GM19395 (cell line): ENCODE data around the gene TCF19.

Experiments
- ATAC-seq: cut with Tn5 transposase; IDR thresholded peaks from one replicate; pipeline ENCODE4 v1.9.1; 2021; ENCODE audit warnings: mild to moderate bottlenecking, moderate library complexity; ENCODE audit not compliant: unreplicated experiment

The TCF19 gene

DNA sequence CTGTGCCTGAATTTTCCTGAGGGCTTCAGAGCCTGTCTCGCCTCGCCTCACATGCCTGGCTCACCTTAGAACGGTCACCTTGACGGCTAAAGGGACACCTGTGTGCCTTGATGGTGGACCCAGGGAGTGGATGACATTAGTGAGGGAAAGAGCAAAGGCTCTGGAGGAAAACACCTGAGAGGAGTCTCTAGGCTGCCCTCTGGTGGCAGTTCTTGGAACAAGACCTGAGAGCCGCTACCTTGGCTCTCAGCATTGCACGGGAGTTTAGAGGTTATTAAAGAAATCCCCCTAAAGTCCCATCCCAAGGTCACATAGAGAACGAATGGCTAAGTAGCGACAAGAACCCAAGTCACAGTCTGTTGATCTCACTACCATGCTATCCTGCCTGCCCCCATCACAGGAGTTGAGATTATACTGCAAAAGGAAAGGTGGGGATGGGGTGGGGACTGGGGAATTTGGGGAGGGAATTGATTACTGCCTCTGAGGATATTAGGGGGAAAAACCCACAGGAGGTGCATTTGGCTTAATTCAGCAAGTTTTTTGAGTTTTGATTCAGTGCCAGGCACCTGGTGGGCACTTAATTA, 30.2 kb upstream of the TCF19 start:
- ATAC-seq = no peak

DNA sequence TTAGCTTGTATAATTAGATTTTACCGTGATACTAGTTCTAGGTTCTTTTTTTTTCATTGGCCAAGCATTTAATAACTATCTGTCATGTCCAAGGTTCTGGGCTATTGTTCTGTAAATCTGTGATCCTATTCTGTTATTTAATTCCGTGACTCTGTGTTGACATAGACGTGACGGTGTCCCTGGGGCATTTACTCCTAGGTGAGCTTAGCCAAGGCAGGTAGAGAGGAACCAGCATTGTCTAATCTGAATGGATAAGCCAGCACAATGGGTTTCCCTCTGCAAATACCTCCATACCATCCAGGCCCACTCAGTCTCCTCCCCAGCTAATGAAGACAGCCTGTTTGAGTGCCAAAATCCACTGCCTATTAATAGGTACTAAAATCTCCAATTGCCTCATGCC, 29.3 kb upstream of the TCF19 start:
- no peak for ATAC-seq

DNA sequence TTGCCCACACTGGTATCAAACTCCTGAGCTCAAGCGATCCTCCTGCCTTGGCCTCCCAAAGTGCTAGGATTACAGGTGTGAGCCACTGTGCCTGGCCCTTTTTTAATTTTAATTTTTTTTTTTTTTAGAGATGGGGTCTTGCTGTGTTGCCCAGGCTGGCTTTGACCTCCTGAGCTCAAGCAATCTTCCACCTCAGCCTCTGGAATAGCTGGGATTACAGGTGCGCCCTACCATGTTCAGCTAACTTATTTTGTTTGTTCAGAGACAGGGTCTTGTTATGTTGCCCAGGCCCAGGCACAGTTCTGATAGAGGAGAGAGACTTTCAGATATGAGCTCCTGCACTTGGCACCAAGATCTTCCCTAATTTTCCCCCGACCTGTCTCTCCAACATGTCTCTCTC, 27.6 kb upstream of the TCF19 start:
- no peak for ATAC-seq

DNA sequence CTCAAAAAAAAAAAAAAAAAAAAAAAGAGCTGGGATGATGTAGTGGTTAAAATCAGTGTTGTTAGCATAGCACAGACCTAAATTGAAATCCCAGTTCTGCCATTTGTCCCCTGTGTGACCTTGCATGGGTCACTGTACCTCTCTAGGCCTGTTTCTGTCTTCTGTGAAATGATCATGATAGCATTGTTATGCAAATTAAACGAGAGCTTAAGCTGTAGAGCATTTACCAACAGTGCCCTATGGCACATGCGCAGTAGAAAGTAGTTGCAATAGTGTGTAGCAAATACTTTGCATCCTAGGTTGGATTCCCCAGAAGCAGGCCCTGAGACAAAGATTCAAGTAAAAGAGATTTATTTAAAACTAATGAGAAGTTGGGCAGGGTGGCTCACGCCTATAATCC, 26.8 kb upstream of the TCF19 start:
- ATAC-seq = no peak

DNA sequence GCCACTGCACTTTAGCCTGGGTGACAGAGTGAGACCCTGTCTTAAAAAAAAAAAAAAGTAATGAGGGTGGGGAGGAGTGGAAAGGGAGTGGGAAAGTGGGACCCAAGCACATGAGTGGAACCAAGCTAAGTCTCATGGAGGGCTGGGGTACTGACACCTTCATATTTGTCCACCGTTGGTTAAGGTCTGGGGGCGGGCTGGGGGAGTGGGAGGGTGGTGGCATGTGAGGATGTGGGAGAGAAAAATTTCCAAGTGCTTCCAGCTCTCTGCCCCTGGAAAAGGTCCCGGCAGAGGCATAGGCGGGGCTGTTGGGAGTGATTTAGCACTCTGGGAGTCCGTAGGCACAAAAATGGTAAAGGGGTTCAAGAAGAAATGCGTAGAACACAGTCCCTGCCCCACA, 25.6 kb upstream of the TCF19 start:
- no peak for ATAC-seq

DNA sequence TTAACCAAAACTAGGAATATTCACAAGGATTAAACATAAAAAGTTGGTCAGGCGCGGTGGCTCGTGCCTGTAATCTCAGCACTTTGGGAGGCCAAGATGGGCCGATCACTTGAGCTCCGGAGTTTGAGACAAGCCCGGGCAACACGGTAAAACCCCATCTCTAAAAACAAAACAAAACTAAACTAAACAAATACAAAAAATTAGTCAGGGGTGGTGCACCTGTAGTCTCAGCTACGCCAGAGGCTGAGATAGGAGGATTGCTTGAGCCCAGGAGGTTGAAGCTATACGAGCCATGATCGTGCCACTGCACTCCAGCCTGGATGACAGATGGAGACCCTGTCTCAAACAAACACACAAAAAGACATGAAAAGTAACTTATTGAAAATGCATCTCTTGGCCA, 22.7 kb upstream of the TCF19 start:
- no peak for ATAC-seq

DNA sequence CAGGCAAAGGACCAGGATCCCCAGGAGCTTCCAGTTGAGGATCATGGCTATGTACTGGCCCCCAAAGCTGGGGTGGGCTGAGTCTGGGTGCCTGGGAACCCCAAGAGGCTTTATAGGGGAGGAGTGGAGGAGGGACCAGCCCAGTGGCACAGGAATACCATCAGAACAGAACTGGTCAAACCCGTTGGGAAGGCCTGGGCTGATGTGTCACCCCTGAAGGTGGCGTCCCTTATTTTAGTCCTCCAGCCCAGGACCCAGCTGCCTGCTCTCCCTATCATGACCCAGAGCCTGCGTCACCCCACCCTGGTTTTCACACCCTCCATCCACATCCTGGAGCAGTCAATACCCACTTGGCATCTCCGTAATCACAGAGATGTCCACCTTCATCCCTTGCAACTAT, 19.4 kb upstream of the TCF19 start, which contains the start of gene PSORS1C2:
Gene PSORS1C2 (minus strand): TSS at position 85 of the 400 bp plus-strand sequence. CDS start 40 bp downstream, at position 45.
- no peak for ATAC-seq

DNA sequence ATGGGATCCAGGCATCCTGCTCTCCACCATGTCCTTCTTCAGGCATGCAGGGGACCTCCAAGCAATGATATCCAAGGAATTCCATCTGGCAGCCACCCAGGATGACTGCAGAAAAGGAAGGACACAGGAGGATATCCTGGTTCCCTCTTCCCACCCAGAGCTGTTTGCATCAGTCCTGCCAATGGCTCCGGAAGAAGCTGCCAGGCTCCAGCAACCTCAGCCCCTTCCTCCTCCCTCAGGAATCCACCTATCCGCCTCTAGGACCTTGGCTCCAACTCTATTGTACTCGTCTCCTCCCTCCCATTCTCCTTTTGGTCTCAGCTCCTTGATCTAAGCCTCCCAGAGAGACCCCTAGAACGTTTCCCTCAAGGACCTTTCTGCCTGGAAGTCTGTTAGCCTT, 18.8 kb upstream of the TCF19 start:
- no peak for ATAC-seq

DNA sequence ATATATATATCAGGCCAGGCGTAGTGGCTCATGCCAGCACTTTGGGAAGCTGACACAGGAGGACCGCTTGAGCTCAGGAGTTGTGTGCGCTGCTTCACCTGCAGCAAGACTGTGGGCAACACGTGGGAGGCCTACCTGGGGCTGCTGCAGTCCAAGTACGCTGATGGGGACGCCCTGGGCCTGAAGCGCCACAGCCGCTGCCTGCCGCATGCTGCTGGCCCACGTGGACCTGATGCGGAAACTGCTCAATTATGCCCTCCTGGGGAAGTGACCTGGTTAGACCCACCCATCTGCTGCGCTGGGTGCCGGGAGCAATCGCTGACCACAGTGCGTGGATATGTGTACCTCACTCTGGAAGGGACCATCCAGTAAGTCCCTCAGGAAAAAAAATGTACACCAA, 17.7 kb upstream of the TCF19 start:
- ATAC-seq = no peak

DNA sequence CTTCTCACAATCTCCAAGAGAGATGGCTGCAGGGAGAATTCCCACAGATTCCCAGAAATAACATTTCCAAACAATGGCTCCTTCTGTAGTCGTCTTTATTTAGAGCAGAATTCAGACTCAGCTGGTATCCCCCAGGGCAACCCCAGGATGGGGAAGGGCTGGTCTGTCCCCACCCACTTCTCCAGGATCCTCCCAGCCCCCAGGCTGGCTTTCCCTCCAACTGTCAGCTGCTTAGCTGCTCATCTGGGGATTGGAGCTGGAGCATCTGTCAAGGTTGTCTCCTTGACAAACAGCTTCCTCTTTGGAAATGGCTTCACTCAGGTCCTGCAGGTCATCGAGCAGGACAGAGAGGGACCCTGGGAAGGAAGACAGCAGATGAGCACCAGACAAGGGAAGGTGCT, 16.0 kb upstream of the TCF19 start:
- ATAC-seq = no peak

DNA sequence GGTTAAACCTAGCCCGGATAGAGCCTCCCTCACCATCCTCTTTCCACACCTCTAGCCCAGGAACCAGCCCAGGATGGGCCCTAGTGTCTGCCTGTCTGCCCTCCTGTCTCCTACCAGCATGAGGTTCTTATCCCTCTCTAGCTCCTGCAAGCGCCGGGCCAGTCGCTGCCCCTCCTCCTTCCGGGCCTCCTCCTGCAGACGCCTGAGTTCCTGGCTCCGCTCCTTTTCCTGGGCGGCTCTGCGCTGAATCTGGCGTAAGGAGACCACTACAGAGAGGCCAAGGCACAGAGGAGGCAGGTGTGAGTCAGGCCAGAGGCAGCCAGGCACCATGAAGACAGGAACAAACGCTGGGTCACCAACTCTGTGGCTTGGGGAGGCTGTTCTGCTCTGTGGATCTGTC, 15.2 kb upstream of the TCF19 start:
- ATAC-seq = no peak

DNA sequence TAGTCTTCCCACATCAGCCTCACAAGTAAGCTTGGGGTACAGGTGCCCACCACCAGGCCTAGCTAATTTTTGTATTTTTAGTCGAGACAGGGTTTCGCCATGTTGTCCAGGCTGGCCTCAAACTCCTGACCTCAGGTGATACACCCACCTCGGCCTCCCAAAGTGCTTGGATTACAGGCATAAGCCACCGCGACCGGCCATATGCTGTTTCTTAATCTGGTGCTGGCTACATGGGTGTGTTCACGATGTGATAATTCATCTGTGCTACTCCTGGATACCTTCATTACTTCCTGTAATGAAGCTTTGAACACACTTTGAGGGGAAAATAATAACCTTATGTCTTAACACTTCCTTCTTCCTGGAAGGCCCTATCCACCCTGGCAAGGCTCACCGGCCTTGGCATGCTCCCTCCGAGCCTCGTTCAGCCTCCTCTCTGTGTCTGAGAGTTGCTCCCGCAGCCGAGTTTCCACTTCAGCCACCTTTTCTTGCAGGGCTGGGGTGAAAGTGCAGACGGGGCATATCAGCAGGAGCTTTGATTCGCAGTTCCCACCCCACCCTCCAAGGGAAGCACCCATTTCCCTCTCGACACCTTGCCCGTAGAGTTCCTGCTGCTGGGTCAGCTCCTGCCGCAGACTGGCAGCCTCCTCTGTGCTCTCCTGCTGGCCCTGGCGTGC, 14.0 kb upstream of the TCF19 start:
- no peak for ATAC-seq

DNA sequence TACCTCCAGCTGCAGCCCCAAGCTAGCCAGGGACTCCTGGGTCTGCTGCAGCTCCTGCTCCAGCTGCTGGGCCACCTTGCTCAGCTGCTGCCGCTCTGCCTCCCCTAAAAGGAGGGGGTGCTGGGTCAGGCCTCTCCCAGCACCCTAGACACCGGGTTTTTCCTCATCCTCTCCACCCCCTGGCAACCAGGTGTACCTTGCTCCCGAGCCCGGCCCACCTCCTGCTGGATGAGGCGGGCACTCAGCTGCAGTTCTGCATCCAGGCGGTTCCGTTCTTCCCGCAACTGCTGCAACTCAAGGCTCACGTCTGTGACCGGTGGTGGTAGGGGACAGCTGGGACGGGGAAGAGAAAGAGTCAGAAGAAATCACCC, 13.4 kb upstream of the TCF19 start:
- no peak for ATAC-seq

DNA sequence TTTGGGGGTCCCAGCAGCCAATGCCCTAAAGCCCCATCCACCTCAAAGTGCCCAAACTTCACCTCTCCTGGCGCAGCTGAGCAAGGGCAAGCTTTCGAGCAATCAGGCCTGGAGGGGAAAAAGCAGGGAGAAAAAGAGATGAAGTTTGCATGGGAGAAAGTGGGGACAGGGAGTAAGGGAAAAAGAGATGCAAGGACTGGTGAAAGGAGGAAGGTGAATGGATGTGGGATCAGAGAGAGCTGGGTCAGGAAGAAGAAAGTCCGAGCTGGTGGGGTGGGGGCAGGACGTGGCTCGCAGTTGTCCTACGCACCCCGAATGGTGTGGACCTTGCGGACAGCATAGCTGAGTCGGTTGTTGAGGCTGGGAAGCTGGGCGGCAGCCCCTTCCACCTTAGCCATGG, 13.0 kb upstream of the TCF19 start:
- ATAC-seq = no peak

DNA sequence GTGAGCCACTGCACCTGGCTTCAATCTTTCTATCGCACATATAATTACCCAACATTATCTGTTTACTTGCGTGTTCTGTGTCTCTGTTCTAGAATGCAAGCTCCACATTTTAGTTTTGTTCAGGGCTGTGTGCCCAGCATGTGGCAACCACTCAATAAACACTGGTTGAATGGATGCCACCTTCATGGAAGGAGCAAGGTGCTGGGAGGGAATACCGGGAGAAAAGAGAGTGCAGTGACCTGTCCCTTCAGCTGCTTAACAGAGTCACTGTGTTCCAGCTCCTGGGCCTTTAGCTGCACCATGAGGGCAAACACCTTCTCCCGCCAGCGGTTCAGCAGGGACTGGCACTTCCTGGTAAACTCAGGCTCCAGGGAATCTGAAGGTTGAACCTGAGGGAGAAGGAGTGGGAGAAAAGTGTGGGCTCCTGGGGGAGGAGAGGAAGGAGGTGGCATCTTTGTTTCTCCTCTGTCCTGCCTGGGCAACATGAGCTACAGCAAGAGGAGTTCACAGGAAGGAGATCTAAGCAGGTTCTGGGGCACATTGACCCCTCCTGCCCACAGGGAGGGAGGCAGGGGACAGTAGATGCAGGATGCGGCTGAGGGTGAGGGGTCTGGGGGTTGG, 8.5 kb upstream of the TCF19 start:
- no peak for ATAC-seq

DNA sequence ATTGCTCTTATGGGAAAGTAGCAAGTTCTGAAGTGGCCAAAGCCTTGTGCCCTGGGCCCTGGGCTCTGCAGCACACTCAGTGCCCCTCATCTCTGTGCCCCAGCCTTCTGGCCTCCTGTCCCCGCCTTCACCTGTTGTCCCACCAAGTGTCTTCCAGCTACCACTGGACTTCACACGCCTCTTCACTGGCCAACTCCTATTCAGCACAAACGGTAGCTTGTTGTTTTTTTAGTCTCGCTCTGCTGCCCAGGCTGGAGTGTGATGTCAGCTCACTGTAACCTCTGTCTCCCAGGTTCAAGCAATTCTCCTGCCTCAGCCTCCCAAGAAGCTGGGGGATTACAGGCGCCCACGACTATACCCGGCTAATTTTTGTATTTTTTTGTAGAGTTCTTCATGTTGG, 5.6 kb upstream of the TCF19 start:
- no peak for ATAC-seq

DNA sequence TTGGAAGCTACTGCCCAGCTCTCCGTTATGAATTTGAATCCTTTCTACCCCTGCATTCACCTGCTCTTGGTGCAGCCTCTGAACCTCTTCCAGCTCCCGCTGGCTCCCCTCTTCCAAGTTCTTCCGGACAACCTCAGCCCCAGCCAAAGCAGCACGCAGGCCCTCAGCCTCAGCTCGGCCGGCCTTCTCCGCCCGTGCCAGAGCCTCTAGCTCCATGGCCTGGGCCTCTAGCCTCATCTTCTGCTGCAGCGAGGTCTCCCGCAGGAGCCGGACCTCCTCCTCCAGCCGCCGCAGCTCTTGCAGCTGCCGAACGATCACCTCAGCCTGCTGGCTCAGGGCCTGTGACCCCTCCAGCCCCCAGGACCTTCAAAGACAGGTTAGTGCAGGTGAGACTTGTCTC, 4.0 kb upstream of the TCF19 start:
- no peak for ATAC-seq

DNA sequence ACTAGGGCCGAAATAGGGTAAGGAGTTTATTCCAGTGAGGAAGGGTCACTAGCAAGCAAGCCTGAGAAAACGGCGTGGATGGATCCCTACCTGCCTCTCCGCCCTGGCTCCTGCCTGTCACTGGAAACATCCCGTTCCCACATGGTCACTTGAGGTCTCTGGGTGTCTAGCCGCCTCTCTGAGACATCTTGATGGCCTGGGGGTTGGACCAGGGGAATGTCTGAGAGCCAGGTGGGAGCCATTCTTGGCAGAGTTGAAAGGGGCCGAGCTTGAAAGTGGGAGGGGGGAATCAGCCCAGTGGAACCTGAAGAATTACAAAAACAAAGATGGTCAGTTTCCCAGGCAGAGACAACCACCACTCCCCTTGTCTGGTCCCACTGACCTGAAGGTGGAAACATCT, 1.7 kb upstream of the TCF19 start:
- no peak for ATAC-seq

DNA sequence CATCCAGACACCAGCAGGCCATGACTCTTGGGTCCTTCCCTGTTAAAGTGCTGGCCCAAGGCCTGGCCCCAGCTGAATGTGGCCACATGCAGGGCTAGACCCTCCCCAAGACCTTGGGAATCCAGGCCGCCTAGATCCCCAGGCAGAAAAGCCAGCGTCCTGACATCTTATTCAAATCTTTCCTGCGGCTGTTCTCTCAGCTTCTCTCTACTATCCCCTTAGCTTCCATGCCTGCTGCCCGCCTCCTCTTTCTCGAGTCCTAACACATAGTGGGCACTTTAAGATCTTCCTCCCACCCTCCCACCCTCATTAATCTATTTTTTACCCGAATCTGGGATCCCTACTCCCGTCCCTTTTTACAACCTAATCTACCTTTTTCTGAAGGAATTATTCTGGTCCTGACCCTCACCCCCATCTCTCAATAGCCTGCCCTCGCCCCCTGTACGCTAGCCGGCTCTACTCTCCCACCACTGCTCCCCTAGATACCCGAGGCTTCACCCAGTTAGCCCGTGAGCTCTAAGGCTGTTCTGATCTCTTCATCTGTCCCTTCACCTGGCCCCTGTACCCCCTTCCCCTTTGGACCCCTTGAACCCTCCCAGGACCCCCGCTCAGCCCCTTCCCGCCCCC, 763 bp upstream of the TCF19 start, which contains the start of gene CCHCR1:
Gene CCHCR1 (minus strand): TSS at position 290 of the 627 bp plus-strand sequence. CDS start 202 bp downstream, at position 88.
- peak; percentile 9 for ATAC-seq

DNA sequence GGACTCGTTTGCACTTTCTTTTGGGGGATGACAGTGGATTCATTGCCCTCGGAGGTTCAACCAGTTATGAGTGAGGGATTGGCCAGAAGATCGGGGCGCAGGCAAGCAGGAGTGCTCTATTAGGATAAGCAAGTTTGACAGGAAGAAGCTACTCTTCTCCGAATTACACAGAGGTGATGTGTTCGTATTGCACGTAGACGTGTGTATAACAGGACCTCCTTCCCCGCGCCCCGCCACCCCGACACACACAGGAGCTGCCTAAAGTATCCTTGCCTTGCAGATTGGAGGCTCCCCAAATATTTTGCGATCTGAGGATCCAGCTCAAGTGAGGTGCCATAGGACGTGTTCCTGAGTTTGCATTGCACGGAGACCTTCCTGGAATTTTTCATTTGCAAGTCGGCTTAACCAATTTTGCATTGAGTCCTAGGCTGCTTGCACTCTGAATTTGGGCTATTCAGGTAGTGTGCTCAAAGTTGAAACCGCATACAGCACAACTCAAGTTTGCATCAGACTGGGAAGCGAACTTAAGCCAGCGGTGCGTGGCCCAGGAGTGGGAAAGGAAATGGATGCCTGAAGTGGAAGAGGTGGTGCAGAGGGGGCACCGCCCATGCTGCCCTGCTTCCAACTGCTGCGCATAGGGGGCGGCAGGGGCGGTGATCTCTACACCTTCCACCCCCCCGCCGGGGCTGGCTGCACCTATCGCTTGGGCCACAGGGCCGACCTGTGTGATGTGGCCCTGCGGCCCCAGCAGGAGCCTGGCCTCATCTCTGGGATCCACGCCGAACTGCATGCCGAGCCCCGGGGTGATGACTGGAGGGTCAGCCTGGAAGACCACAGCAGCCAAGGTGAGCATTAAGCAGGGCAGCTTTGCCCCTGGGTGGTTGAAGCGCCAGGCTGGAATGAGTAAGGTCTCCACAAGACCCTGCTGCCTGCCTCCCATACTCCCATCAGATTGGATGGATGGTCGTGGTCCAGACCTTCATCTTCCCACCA, 770 bp downstream of the TCF19 start:
- no peak for ATAC-seq
